ENCODE data around the gene SCYGR1.

SCYGR1 gene

DNA sequence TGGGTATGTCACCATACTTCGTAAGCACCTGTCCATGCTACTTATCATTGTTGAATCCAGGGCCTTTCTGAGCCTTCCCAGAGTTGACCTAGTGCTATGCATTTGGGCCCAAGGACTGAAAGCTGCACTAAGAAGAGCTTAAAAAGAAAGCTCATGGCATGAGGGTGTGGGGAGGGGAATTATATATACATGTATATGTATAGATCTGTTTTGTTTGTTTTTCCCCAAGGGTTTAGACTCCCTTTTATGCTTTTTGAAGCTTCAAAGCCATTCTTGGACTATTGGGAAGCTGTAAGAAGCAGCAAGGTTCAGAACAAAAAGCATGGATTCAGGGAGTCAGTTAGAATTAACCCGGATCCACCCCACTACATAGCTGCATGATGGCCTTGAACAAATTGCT, 39.4 kb downstream of the SCYGR1 start:
- no peak overlapping the region for H3K4me3 ChIP-seq (ENCODE audit: low read length)
- no peaks in the 10 kb centered on the region for H3K4me1 ChIP-seq (ENCODE audit: insufficient read depth, low read length)
- H3K9me3 ChIP-seq (ENCODE audit: low read length), result no peaks in the 10 kb centered on the region
- H2AFZ ChIP-seq (ENCODE audit: low read depth, low read length), result no peak overlapping the region
- H3K27me3 ChIP-seq (ENCODE audit: insufficient read depth, low read length), result no peaks in the 10 kb centered on the region
- H3K36me3 ChIP-seq (ENCODE audit: insufficient read depth, low read length), result peaks cover 31% of the 10 kb centered on the region

DNA sequence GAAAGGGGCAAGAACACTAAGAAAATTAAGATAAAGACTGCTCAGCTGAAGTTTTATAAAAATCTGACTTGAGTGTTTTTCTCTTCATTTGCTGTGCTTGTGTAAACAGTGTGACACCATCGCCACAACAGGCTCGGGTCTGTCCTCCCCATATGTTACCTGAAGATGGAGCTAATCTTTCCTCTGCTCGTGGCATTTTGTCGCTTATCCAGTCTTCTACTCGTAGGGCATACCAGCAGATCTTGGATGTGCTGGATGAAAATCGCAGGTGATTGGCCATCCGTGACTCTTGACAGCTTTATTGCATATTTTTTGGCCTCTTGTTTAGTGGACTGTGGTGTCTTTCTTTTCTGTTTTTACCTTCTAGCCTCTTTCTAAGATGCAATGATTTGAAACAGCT, 40.6 kb downstream of the SCYGR1 start:
- Histone ChIP-seq H3K27me3 (ENCODE audit: insufficient read depth, low read length) (no peaks in the 10 kb centered on the region), H3K4me3 (ENCODE audit: low read length) (no peak overlapping the region), H2AFZ (ENCODE audit: low read depth, low read length) (no peak overlapping the region), H3K9me3 (ENCODE audit: low read length) (no peaks in the 10 kb centered on the region), H3K36me3 (ENCODE audit: insufficient read depth, low read length) (peaks cover 38% of the 10 kb centered on the region), H3K4me1 (ENCODE audit: insufficient read depth, low read length) (no peaks in the 10 kb centered on the region)

GRCh38 chr2:227344231-227344630, 43.5 kb downstream of the SCYGR1 start:
- Histone ChIP-seq H3K9me3 (ENCODE audit: low read length) (no peaks in the 10 kb centered on the region), H3K36me3 (ENCODE audit: insufficient read depth, low read length) (peaks cover 34% of the 10 kb centered on the region), H3K4me1 (ENCODE audit: insufficient read depth, low read length) (no peaks in the 10 kb centered on the region), H3K4me3 (ENCODE audit: low read length) (no peak overlapping the region), H3K27me3 (ENCODE audit: insufficient read depth, low read length) (no peaks in the 10 kb centered on the region), H2AFZ (ENCODE audit: low read depth, low read length) (no peak overlapping the region)

DNA sequence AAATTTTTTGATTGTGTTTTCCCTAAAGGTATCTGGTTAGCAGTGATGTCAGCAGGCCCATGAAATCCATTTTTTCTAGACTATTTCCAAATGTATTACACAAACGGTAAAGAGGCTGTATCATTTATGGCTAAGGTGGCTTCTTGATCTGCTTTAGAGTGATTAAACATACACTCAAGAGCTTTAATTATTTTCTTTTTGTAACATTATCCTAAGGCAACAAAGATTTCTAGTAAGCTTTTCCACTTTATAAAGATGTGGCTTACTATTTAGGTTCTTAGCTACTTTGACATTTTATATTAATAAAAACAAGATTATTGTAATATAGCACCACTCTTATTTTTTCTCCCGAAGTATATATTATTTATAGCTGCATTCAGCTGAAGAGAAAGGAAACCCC, 46.2 kb downstream of the SCYGR1 start:
- Histone ChIP-seq H3K4me1 (ENCODE audit: insufficient read depth, low read length) (no peaks in the 10 kb centered on the region), H3K27me3 (ENCODE audit: insufficient read depth, low read length) (no peaks in the 10 kb centered on the region), H3K9me3 (ENCODE audit: low read length) (no peaks in the 10 kb centered on the region), H2AFZ (ENCODE audit: low read depth, low read length) (no peak overlapping the region), H3K36me3 (ENCODE audit: insufficient read depth, low read length) (peaks cover 30% of the 10 kb centered on the region), H3K4me3 (ENCODE audit: low read length) (no peak overlapping the region)

DNA sequence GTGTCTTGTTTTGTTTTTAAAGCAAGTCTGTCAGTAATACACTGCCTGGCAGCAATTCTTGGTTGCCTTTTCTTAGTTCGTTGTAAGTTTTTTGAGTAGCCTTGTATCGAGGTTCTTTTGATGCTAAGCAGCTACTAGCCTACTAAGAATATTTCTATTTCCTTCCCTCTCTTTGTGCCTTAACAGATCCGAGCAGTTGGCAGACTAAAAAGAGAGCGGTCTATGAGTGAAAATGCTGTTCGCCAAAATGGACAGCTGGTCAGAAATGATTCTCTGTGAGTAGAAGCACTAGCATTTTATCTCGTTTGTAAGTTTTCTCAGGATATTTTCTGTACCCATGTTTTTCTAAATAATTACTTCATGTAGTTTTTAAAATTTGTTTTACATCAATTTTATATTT, 47.6 kb downstream of the SCYGR1 start:
- peaks cover 37% of the 10 kb centered on the region for H3K36me3 ChIP-seq (ENCODE audit: insufficient read depth, low read length)
- no peak overlapping the region for H2AFZ ChIP-seq (ENCODE audit: low read depth, low read length)
- no peaks in the 10 kb centered on the region for H3K27me3 ChIP-seq (ENCODE audit: insufficient read depth, low read length)
- no peak overlapping the region for H3K4me3 ChIP-seq (ENCODE audit: low read length)
- H3K9me3 ChIP-seq (ENCODE audit: low read length), result no peaks in the 10 kb centered on the region
- H3K4me1 ChIP-seq (ENCODE audit: insufficient read depth, low read length), result no peaks in the 10 kb centered on the region

- H3K27me3 ChIP-seq (ENCODE audit: insufficient read depth, low read length), result no peaks in the 10 kb centered on the region
- H3K36me3 ChIP-seq (ENCODE audit: insufficient read depth, low read length), result peaks cover 39% of the 10 kb centered on the region
- H3K4me1 ChIP-seq (ENCODE audit: insufficient read depth, low read length), result no peaks in the 10 kb centered on the region
Measured at GRCh38 chr2:227339098-227339599, 48.6 kb downstream of the SCYGR1 start.

More at GRCh38 chr2:227339098-227339599, 48.6 kb downstream of the SCYGR1 start:
- H3K9me3 ChIP-seq (ENCODE audit: low read length), result no peaks in the 10 kb centered on the region
- no peak overlapping the region for H2AFZ ChIP-seq (ENCODE audit: low read depth, low read length)
- no peak overlapping the region for H3K4me3 ChIP-seq (ENCODE audit: low read length)

Measured in neuron (in vitro differentiated cells).